PC-3 (cell line): ENCODE measurements around the gene HDAC9. TPM values are rescaled to one million over a fixed set of nuclear protein-coding genes. Genes with fewer than 3 reads are reported as not detected.

Source experiments
- ATAC-seq: fragments of 200-7000 bp; cut with Tn5 transposase; 2 replicates; pipeline ENCODE4 v1.9.1; 2020; ENCODE audit warnings: mild to moderate bottlenecking, moderate library complexity
- BruUV-seq: library from RNA; stranded (reverse); fragments of 400-500 nt; replicated peaks from 2 replicates; lab custom pipeline; 2021; lab: Mats Ljungman, UMichigan
- CTCF ChIA-PET: fragments of 300-600 bp; sonication (Branson Sonifier 250); formaldehyde crosslinking; loops from one replicate; lab custom pipeline; 2022; ENCODE audit warnings: antibody characterized with exemption; lab: Charles Lee
- POLR2A ChIA-PET: fragments of 300-600 bp; sonication (Branson Sonifier 250); formaldehyde crosslinking; loops from one replicate; lab custom pipeline; 2022; ENCODE audit warnings: antibody characterized with exemption; ENCODE audit not compliant: unreplicated experiment; lab: Charles Lee
- DNase-seq: peaks from one replicate; pipeline ENCODE4 v3.0.0-alpha.2; 2015
- H2AFZ ChIP-seq: fragments of 300-600 bp; sonication (generic); 2 replicates; pipeline ENCODE4 v1.6.0; 2016; ENCODE audit warnings: antibody characterized with exemption, low read length
- H3F3A ChIP-seq: fragments of 300-600 bp; sonication (generic); one replicate; pipeline ENCODE4 v1.6.0; 2017; ENCODE audit warnings: antibody characterized with exemption, low read length, control low read depth, mild to moderate bottlenecking; ENCODE audit not compliant: unreplicated experiment
- H3K27ac ChIP-seq: fragments of 300-600 bp; sonication (generic); 2 replicates; pipeline ENCODE4 v1.5.1; 2016; ENCODE audit warnings: mild to moderate bottlenecking, low read length
- H3K27me3 ChIP-seq: fragments of 300-600 bp; sonication (generic); 2 replicates; pipeline ENCODE4 v1.6.1; 2016; ENCODE audit warnings: low read length, mixed read lengths
- H3K36me3 ChIP-seq: fragments of 300-600 bp; sonication (generic); 2 replicates; pipeline ENCODE4 v1.6.1; 2016; ENCODE audit warnings: low read depth, mixed run types, low read length, mixed read lengths
- H3K4me1 ChIP-seq: fragments of 300-600 bp; sonication (generic); 2 replicates; pipeline ENCODE4 v1.5.1; 2016; ENCODE audit warnings: low read length; ENCODE audit not compliant: insufficient read depth
- H3K4me2 ChIP-seq: fragments of 300-600 bp; sonication (generic); 2 replicates; pipeline ENCODE4 v1.6.0; 2016; ENCODE audit warnings: low read length
- H3K4me3 ChIP-seq: fragments of 300-600 bp; sonication (generic); 2 replicates; pipeline ENCODE4 v1.5.1; 2016; ENCODE audit warnings: mild to moderate bottlenecking, low read length, mixed read lengths
- H3K79me2 ChIP-seq: fragments of 300-600 bp; sonication (generic); 2 replicates; pipeline ENCODE4 v1.6.1; 2017; ENCODE audit warnings: low read length, mixed read lengths
- H3K9ac ChIP-seq: fragments of 300-600 bp; sonication (generic); 2 replicates; pipeline ENCODE4 v1.6.0; 2016; ENCODE audit warnings: mild to moderate bottlenecking, low read length
- H3K9me2 ChIP-seq: fragments of 300-600 bp; sonication (generic); replicated peaks from 2 replicates; pipeline ENCODE4 v1.6.1; 2016; ENCODE audit warnings: mixed run types, low read length, mixed read lengths
- H3K9me3 ChIP-seq: fragments of 300-600 bp; sonication (generic); 2 replicates; pipeline ENCODE4 v1.6.1; 2016; ENCODE audit warnings: low read length, mixed read lengths
- H4K20me1 ChIP-seq: fragments of 300-600 bp; sonication (generic); 2 replicates; pipeline ENCODE4 v1.6.1; 2016; ENCODE audit warnings: low read length, mixed read lengths
- EZH2 ChIP-seq: fragments of 300-600 bp; sonication (generic); IDR thresholded peaks from one replicate; pipeline ENCODE4 v1.6.1; 2017; ENCODE audit warnings: antibody characterized with exemption, mild to moderate bottlenecking, low read length; ENCODE audit not compliant: unreplicated experiment
- EZH2phosphoT487 ChIP-seq: fragments of 300-600 bp; sonication (generic); IDR thresholded peaks from 2 replicates; pipeline ENCODE4 v1.6.1; 2018; ENCODE audit warnings: mild to moderate bottlenecking, antibody characterized with exemption, low read length, borderline replicate concordance
- intact Hi-C: fragments of 100-400 bp; cut with micrococcal nuclease; formaldehyde crosslinking; loops from 2 replicates; pipeline ENCODE4 v1.9.0; 2023
- total RNA-seq: library from RNA; depleted of rRNA; stranded (reverse); fragments of >200 nt; gene quantifications from 2 replicates; pipeline ENCODE4 v1.2.3, GENCODE V29; 2014
- TF ChIP-seq, protein P1 (sequence below): fragments of 300-600 bp; sonication (generic); conservative IDR thresholded peaks from 2 replicates; pipeline ENCODE4 v1.5.1; 2017; ENCODE audit warnings: antibody characterized with exemption, low read depth, mild to moderate bottlenecking, low read length

Gene HDAC9
- total RNA-seq, 1 experiment from 2014 or later = 7.8 TPM

DNA sequence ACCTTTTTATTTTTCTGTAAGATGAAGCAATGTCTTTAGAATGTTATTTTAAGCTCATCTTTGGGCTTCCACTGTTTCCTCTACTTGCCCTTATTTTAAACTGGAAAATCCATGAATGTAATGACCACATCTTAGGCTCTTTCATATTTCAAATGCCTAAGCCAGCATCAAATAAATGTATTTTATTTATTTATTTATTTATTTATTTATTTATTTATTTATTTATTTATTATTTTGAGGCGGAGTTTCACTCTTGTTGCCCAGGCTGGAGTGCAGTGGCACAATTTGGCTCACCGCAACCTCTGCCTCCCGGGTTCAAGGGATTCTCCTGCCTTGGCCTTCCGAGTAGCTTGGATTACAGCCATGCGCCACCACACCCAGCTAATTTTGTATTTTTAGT is 69.2 kb downstream of the HDAC9 start:
- H3K9ac ChIP-seq = no peak overlapping the region
- no peak overlapping the region for H2AFZ ChIP-seq

GRCh38 chr7:18565337-18565736 is 69.8 kb downstream of the HDAC9 start:
- no peaks in the 10 kb centered on the region for H3K4me1 ChIP-seq
- no peak overlapping the region for H3K4me2 ChIP-seq
- POLR2A ChIA-PET = no interaction called here
- DNase-seq = no peak
- no peak overlapping the region for H3K9ac ChIP-seq
- H2AFZ ChIP-seq = no peak overlapping the region
- CTCF ChIA-PET = no interaction called here
- no peak overlapping the region for H3K4me3 ChIP-seq
- no TSS peak for BruUV-seq
- H3K27me3 ChIP-seq = no peaks in the 10 kb centered on the region
- H3K27ac ChIP-seq = no peak overlapping the region
- no peaks in the 10 kb centered on the region for H3K79me2 ChIP-seq
- no peaks in the 10 kb centered on the region for H4K20me1 ChIP-seq
- intact Hi-C loops = no loop called here
- no peaks in the 10 kb centered on the region for H3K9me2 ChIP-seq
- no peaks in the 10 kb centered on the region for H3K9me3 ChIP-seq
- TF ChIP-seq, protein P1, sequence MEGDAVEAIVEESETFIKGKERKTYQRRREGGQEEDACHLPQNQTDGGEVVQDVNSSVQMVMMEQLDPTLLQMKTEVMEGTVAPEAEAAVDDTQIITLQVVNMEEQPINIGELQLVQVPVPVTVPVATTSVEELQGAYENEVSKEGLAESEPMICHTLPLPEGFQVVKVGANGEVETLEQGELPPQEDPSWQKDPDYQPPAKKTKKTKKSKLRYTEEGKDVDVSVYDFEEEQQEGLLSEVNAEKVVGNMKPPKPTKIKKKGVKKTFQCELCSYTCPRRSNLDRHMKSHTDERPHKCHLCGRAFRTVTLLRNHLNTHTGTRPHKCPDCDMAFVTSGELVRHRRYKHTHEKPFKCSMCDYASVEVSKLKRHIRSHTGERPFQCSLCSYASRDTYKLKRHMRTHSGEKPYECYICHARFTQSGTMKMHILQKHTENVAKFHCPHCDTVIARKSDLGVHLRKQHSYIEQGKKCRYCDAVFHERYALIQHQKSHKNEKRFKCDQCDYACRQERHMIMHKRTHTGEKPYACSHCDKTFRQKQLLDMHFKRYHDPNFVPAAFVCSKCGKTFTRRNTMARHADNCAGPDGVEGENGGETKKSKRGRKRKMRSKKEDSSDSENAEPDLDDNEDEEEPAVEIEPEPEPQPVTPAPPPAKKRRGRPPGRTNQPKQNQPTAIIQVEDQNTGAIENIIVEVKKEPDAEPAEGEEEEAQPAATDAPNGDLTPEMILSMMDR = no peak
- TF ChIP-seq EZH2phosphoT487 (no peak), EZH2 (no peak)
- no peaks in the 10 kb centered on the region for H3F3A ChIP-seq
- no peak for ATAC-seq
- H3K36me3 ChIP-seq = no peaks in the 10 kb centered on the region

More for the DNA sequence above, 69.2 kb downstream of the HDAC9 start:
- H3K9me2 ChIP-seq = no peaks in the 10 kb centered on the region
- POLR2A ChIA-PET = interaction anchor here (0.6 kb wide), 1 partner anchor 11 kb away, joined by 4 read pairs; no protein-coding TSS in a partner anchor
- DNase-seq (no peak), ATAC-seq (no peak)
- TF ChIP-seq EZH2 (no peak), EZH2phosphoT487 (no peak)
- TF ChIP-seq, protein P1 = no peak
- no TSS peak for BruUV-seq
- H3K27ac ChIP-seq = no peak overlapping the region
- H3K79me2 ChIP-seq = no peaks in the 10 kb centered on the region
- no peaks in the 10 kb centered on the region for H4K20me1 ChIP-seq
- CTCF ChIA-PET = no interaction called here
- no peaks in the 10 kb centered on the region for H3K27me3 ChIP-seq
- H3K4me1 ChIP-seq = peaks cover 4% of the 10 kb centered on the region; the same call in 1 of the 2 replicates
- no peaks in the 10 kb centered on the region for H3F3A ChIP-seq
- H3K4me3 ChIP-seq = no peak overlapping the region
- H3K36me3 ChIP-seq = no peaks in the 10 kb centered on the region
- intact Hi-C loops = no loop called here
- H3K9me3 ChIP-seq = no peaks in the 10 kb centered on the region
- H3K4me2 ChIP-seq = no peak overlapping the region

DNA sequence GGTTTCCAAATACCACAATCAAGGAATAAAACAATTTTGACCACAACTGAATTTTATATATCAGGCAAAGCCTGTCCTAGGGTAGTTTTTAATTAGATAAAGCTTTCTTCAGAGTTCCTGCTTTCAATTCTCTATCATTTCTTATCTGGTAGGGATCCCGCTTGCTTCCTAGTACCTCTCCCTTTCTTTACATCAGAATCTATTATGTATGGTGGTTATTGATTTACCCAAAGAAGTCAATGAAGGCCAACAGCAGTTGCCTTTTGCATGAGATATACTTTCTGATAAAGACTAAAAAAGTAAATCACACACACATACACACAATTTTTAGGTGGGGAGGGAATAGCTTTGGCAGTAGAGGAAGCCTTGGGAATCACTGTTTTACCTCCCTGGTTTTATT is 70.7 kb downstream of the HDAC9 start:
- DNase-seq = no peak
- TF ChIP-seq, protein P1 = no peak
- TF ChIP-seq EZH2 = no peak
- TF ChIP-seq EZH2phosphoT487 = no peak
- H3K27me3 ChIP-seq = no peaks in the 10 kb centered on the region
- H3K36me3 ChIP-seq = no peaks in the 10 kb centered on the region
- intact Hi-C loops = no loop called here
- H3K4me2 ChIP-seq = no peak overlapping the region
- peaks cover 6% of the 10 kb centered on the region; the same call in 1 of the 2 replicates for H3K4me1 ChIP-seq
- no peak overlapping the region for H3K4me3 ChIP-seq
- H3K27ac ChIP-seq = no peak overlapping the region
- CTCF ChIA-PET = no interaction called here
- no peaks in the 10 kb centered on the region for H4K20me1 ChIP-seq
- H3F3A ChIP-seq = no peaks in the 10 kb centered on the region
- no peaks in the 10 kb centered on the region for H3K79me2 ChIP-seq
- H3K9ac ChIP-seq = no peak overlapping the region
- BruUV-seq = no TSS peak
- no peak overlapping the region for H2AFZ ChIP-seq
- H3K9me2 ChIP-seq = no peaks in the 10 kb centered on the region
- POLR2A ChIA-PET = no interaction called here
- H3K9me3 ChIP-seq = no peaks in the 10 kb centered on the region
- no peak for ATAC-seq
